Choroid plexus epithelial cell (primary cell): ENCODE data around the gene NR4A3.
A peak's percentile ranks its signal among the peaks of the same experiment; 100 is the strongest.
"Not testable (repeated sequence)": the region's sequence is repeated elsewhere in the genome, so short reads cannot be mapped to it uniquely, and the experiment has no call there.

Experiments
- DNase-seq: peaks from one replicate; pipeline ENCODE4 v3.0.0-alpha.2; 2010; ENCODE audit warnings: low read depth
- H3K4me3 ChIP-seq: 2 replicates; pipeline ENCODE4 v1.5.1; 2011; ENCODE audit warnings: low read depth, mild to moderate bottlenecking, control low read depth, low read length, moderate library complexity
- TF ChIP-seq, protein P1 (sequence below): conservative IDR thresholded peaks from 2 replicates; pipeline ENCODE4 v1.5.1; 2011; ENCODE audit warnings: low read depth, mild to moderate bottlenecking, control low read depth, inconsistent platforms, low read length, moderate library complexity

NR4A3 gene

DNA sequence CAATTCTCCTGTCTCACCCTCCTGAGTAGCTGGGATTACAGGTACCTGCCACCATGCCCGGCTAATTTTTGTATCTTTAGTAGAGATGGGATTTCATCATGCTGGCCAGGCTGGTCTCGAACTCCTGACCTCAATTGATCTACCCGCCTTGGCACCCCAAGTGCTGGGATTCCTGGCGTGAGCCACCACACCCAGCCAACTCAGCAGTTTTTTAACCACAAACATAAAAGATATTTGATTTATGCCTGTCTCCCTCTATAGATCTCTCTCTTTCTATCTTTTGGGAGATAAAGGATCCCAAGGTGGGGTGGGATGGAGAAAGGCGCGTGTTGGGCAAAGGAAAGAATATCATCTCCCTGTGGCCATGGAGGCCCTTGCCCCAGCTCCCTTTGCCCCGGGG is 26.8 kb downstream of the NR4A3 start:
- no peak overlapping the region for H3K4me3 ChIP-seq
- DNase-seq, result no peak
- TF ChIP-seq, protein P1, sequence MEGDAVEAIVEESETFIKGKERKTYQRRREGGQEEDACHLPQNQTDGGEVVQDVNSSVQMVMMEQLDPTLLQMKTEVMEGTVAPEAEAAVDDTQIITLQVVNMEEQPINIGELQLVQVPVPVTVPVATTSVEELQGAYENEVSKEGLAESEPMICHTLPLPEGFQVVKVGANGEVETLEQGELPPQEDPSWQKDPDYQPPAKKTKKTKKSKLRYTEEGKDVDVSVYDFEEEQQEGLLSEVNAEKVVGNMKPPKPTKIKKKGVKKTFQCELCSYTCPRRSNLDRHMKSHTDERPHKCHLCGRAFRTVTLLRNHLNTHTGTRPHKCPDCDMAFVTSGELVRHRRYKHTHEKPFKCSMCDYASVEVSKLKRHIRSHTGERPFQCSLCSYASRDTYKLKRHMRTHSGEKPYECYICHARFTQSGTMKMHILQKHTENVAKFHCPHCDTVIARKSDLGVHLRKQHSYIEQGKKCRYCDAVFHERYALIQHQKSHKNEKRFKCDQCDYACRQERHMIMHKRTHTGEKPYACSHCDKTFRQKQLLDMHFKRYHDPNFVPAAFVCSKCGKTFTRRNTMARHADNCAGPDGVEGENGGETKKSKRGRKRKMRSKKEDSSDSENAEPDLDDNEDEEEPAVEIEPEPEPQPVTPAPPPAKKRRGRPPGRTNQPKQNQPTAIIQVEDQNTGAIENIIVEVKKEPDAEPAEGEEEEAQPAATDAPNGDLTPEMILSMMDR, result no peak

DNA sequence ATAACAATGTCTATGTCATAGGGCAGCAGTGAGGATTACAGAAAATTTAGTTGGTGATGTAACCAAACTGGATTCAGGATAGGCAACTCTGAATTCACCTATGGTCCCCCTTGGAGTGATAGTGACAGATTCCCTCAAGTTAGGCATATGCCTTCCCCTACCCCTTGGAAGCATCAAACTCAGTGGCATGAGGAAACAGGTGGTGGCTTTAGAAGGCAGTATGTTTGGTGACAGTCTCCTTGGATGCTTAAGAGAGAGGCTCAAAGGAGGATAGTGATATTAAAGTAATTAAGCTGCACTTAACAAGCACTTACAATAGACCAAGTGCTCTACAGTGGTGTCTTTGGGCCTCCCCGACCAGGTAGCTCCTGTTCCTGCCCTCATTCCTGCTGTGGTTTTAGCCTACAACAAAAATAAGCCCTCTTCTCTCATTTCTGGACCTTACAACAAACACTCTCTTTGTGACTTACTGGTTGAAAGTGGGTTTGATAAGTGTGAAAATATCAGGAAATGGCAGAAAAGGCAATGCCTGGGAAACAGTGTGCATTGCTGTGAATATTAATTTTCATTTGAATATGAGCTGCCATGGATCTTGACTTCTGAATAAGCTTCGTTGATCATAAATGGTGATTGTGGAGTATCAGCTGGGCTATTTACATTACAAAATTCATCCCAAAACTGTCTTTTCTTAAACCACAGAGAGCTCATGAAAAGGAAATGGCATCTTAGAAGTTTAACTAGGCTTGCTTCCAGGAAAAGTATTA is 29.2 kb downstream of the NR4A3 start:
- no peak overlapping the region for H3K4me3 ChIP-seq
- TF ChIP-seq, protein P1, result no peak
- DNase-seq, result no peak

DNA sequence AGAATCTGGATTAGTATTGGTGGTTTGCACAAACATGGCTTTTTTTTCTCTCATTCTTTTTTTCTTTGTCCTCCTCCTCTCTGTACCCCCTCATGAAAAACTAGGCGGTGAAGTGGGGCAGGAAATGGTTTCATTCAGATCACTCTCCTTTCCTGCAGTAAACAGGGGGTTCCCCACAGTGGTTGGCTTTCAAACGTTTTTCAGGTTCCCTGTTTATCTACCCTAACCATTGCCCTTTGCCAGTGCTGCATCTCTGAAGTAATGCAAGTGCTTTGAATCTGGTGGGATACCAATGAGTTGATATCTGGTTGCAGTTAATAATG is 29.8 kb downstream of the NR4A3 start:
- no peak for DNase-seq
- H3K4me3 ChIP-seq, result no peak overlapping the region
- TF ChIP-seq, protein P1, result no peak

DNA sequence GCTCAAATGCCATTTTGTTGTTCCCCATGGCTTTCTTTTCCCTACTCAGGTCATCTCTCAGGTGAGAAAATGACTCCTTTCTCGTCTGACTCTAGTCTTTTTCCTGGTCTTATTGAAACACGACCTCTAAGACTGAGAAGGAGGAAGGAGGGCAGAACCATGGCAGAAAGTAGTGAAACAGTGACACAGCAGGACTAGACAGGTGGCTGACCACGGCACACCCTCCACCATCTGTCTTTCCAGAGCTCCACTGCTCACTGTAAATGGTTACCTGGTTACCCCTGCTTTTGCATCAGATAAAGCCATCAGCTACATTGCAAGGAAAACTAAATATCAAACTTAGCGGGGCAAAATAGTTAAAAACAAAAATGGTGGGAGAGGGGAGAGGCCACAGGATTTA is 30.9 kb downstream of the NR4A3 start:
- no peak for DNase-seq
- no peak overlapping the region for H3K4me3 ChIP-seq
- TF ChIP-seq, protein P1, result no peak

DNA sequence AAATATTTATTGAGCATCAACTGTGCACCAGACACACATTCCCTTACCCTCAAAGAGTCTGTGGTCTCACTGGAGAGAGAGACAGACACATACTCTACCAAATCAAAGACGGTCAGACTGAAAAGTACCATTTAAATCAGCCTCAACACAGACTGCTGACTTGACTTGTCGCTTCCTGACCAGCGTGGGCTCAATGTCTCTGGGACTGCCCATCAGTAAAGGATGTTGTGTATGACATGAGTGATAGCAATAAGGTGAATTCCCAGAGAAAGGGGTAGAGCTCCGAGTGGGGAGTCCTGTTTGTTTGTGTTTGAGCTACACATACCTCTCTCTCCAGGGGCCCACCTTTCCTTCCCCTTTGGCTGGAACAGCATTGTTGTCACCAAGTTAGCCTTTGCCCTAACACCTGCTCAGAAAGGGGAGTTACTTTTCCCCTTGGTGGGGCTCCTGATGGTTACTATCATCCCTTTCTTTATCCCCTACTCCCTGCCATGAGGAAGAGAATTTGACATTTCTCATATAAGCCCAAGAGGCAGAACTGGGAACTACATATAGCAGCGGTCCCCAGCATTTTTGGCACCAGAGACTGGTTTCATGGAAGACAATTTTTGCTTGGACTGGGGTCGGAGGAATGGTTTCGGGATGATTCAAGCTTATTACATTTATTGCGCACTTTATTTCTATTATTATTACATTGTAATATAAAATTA is 33.9 kb downstream of the NR4A3 start:
- no peak overlapping the region for H3K4me3 ChIP-seq
- DNase-seq, result no peak
- TF ChIP-seq, protein P1, result peak; percentile 36

DNA sequence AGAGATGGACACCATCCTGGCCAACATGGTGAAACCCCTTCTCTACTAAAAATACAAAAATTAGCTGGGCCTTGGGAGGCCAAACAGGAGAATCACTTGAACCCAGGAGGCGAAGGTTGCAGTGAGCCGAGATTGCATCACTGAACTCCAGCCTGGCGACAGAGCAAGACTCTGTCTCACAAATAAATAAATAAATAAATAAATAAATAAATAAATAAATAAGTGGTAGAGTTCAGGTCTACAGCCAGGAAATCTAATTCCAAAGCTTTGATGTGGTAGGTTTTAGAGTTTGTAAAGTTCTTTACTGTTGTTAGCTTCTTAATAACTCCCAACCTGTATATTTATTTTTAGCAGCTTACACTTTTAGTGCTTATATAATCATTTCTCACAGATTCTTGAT is 35.9 kb downstream of the NR4A3 start:
- H3K4me3 ChIP-seq, DNase-seq: not testable (repeated sequence)

DNA sequence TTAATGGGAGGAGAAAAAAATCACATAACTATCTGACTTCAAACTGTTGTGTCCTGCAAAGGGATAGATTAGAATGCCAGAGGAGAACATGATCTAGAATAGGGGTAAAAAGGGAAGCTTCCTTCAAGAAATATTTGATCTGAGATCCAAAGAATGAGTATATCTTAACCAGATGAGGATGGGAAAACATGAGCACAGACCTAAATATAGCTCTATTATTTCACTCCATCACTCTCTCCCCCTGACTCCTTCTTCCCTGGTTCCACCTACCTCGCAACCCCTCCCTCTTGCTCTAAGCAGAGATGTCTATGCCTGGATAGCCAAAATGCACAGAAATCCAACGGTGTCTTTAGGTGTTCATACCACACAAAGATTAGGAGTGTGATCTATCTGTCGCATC is 36.4 kb downstream of the NR4A3 start:
- H3K4me3 ChIP-seq, result no peak overlapping the region
- DNase-seq, result no peak
- TF ChIP-seq, protein P1, result no peak
